Measurements from ENCODE around the gene EIF4G3. TPM values are rescaled to one million over a fixed set of nuclear protein-coding genes. Genes with fewer than 3 reads are reported as not detected.

Gene EIF4G3
- total RNA-seq, 1 experiment from 2014 or later: 39.9 TPM

- H3K9me3 Mint-ChIP-seq (ENCODE audit: low read depth, unreplicated experiment): no peaks in the 10 kb centered on the region
- CTCF ChIA-PET: interaction anchor here (0.7 kb wide), 1 partner anchor 319 kb away, joined by 6 read pairs; no protein-coding TSS in a partner anchor
- no peaks in the 10 kb centered on the region for H3K36me3 Mint-ChIP-seq (ENCODE audit: insufficient read depth, unreplicated experiment)
- intact Hi-C loops (cut with micrococcal nuclease; ENCODE audit: unreplicated experiment): no loop called here
- TF ChIP-seq CTCF (IDR thresholded peaks at IDR 0.05; ENCODE audit: unreplicated experiment): no peak
- H3K27me3 Mint-ChIP-seq (ENCODE audit: unreplicated experiment): no peaks in the 10 kb centered on the region
- no peaks in the 10 kb centered on the region for H3K4me1 Mint-ChIP-seq (ENCODE audit: low read depth, unreplicated experiment)
- no peak overlapping the region for H3K4me3 Mint-ChIP-seq (ENCODE audit: low read depth, unreplicated experiment)
- H3K27ac Mint-ChIP-seq (ENCODE audit: unreplicated experiment): no peak overlapping the region
- no TSS peak for BruUV-seq (replicated peaks)
- no peak for DNase-seq
These were observed 303.4 kb downstream of the EIF4G3 start for GRCh38 chr1:20873311-20873710.

- Mint-ChIP-seq H3K27ac (ENCODE audit: unreplicated experiment) (no peak overlapping the region), H3K4me1 (ENCODE audit: low read depth, unreplicated experiment) (no peaks in the 10 kb centered on the region)
- CTCF ChIA-PET: interaction anchor here (1.4 kb wide), 1 partner anchor 302 kb away, joined by 3 read pairs; no protein-coding TSS in a partner anchor
These were observed 305.3 kb downstream of the EIF4G3 start for GRCh38 chr1:20871419-20871818.

GRCh38 chr1:20870718-20871117 is 306.0 kb downstream of the EIF4G3 start:
- DNase-seq: no peak
- no peaks in the 10 kb centered on the region for H3K27me3 Mint-ChIP-seq (ENCODE audit: unreplicated experiment)
- no peak overlapping the region for H3K27ac Mint-ChIP-seq (ENCODE audit: unreplicated experiment)
- H3K9me3 Mint-ChIP-seq (ENCODE audit: low read depth, unreplicated experiment): no peaks in the 10 kb centered on the region
- no peak overlapping the region for H3K4me3 Mint-ChIP-seq (ENCODE audit: low read depth, unreplicated experiment)
- CTCF ChIA-PET: no interaction called here
- no peak for TF ChIP-seq CTCF (IDR thresholded peaks at IDR 0.05; ENCODE audit: unreplicated experiment)
- no peaks in the 10 kb centered on the region for H3K36me3 Mint-ChIP-seq (ENCODE audit: insufficient read depth, unreplicated experiment)
- no peaks in the 10 kb centered on the region for H3K4me1 Mint-ChIP-seq (ENCODE audit: low read depth, unreplicated experiment)
- BruUV-seq (replicated peaks): no TSS peak
- intact Hi-C loops (cut with micrococcal nuclease; ENCODE audit: unreplicated experiment): no loop called here

More at GRCh38 chr1:20871419-20871818, 305.3 kb downstream of the EIF4G3 start:
- H3K27me3 Mint-ChIP-seq (ENCODE audit: unreplicated experiment): no peaks in the 10 kb centered on the region
- intact Hi-C loops (cut with micrococcal nuclease; ENCODE audit: unreplicated experiment): no loop called here
- H3K9me3 Mint-ChIP-seq (ENCODE audit: low read depth, unreplicated experiment): no peaks in the 10 kb centered on the region
- no TSS peak for BruUV-seq (replicated peaks)
- no peak overlapping the region for H3K4me3 Mint-ChIP-seq (ENCODE audit: low read depth, unreplicated experiment)
- peak; percentile 1 for DNase-seq
- no peaks in the 10 kb centered on the region for H3K36me3 Mint-ChIP-seq (ENCODE audit: insufficient read depth, unreplicated experiment)
- TF ChIP-seq CTCF (IDR thresholded peaks at IDR 0.05; ENCODE audit: unreplicated experiment): no peak

- no peaks in the 10 kb centered on the region for H3K27me3 Mint-ChIP-seq (ENCODE audit: unreplicated experiment)
- CTCF ChIA-PET: no interaction called here
- no peaks in the 10 kb centered on the region for H3K4me1 Mint-ChIP-seq (ENCODE audit: low read depth, unreplicated experiment)
- H3K4me3 Mint-ChIP-seq (ENCODE audit: low read depth, unreplicated experiment): no peak overlapping the region
- no peak for DNase-seq
- intact Hi-C loops (cut with micrococcal nuclease; ENCODE audit: unreplicated experiment): no loop called here
- no peak overlapping the region for H3K27ac Mint-ChIP-seq (ENCODE audit: unreplicated experiment)
- TF ChIP-seq CTCF (IDR thresholded peaks at IDR 0.05; ENCODE audit: unreplicated experiment): no peak
- H3K9me3 Mint-ChIP-seq (ENCODE audit: low read depth, unreplicated experiment): no peaks in the 10 kb centered on the region
- no TSS peak for BruUV-seq (replicated peaks)
- H3K36me3 Mint-ChIP-seq (ENCODE audit: insufficient read depth, unreplicated experiment): no peaks in the 10 kb centered on the region
These were observed 308.4 kb downstream of the EIF4G3 start for GRCh38 chr1:20868263-20868662.
